ENCODE measurements around the gene HMHB1.

HMHB1 gene

GRCh38 chr5:143812085-143812705, at the start of gene HMHB1:
TSS of gene HMHB1 (plus strand) at chr5:143812161.
- in situ Hi-C loops (cut with MboI; ENCODE audit: low sequenced_read_pairs) = no loop called here

DNA sequence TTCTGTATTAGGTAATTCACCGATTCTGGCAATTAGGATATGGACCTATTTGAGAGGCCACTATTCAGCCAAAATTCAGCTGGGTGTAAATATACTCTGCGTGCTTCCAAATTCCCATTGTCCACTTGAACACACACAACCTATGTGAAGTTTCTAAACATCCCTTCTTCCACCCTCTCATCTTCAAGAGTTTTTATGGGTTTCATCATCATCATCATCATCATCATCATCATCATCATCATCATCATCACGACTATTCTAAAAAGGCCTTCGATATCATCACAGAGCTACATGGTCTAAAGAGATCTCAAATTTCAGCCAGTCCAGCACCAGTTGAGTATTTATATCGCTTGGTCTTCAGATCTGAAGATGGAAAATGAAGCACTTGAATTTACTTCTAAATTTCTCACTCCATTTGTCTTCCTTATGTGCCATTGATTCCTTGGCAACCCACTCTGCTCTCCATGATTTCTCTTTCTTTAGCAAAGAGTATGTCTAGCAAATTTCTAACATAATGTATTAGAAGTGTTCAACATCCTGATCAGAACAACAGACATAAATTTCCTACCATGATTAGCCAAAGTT, 49.2 kb upstream of the HMHB1 start:
- in situ Hi-C loops (cut with MboI; ENCODE audit: low sequenced_read_pairs) = no loop called here

DNA sequence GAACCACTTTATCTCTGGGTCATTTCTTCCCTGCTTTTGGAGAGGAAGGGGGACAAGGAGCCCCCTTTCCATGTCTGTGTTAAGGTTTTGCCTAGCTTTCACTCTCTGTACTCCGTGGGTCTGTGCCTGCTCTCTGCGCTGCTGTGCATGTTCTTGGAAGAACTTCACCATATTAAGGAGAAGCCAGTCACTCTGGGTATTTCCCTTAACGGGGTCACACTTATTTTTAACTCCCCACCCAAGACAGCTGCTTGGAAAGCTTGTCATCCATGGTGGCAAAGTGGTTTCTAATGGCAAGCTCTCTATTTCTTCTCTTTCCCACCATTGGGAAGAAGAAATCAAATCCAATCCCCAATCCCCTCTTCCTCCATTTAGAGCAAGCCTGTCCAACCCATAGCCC, 44.8 kb upstream of the HMHB1 start:
- in situ Hi-C loops (cut with MboI; ENCODE audit: low sequenced_read_pairs) = no loop called here

GRCh38 chr5:143769026-143769786, 42.8 kb upstream of the HMHB1 start:
- in situ Hi-C loops (cut with MboI; ENCODE audit: low sequenced_read_pairs) = no loop called here

DNA sequence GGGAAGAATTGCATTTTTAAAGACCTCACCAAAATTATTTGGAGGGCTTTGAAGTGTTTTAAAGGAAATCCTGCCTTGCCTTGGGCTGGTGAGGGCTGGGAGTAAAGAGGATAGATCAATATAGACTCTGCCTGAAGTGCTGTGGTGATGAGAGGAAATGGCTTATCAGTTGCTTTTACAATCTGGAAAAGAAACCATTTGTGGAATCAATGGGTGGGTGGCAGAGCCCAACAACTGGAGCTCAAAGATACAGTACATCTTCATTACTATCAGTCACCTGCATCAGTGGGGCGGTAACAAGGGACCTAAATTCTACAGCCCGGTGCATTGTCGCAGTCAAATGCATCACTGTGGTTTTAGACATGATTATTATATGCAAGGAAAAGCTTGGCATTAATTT, 41.5 kb upstream of the HMHB1 start:
- in situ Hi-C loops (cut with MboI; ENCODE audit: low sequenced_read_pairs) = no loop called here

- in situ Hi-C loops (cut with MboI; ENCODE audit: low sequenced_read_pairs) = no loop called here
These were observed 40.8 kb upstream of the HMHB1 start for GRCh38 chr5:143771189-143771588.

GRCh38 chr5:143771602-143772001, 40.4 kb upstream of the HMHB1 start:
- in situ Hi-C loops (cut with MboI; ENCODE audit: low sequenced_read_pairs) = no loop called here

GRCh38 chr5:143772621-143773020, 39.3 kb upstream of the HMHB1 start:
- in situ Hi-C loops (cut with MboI; ENCODE audit: low sequenced_read_pairs) = no loop called here

DNA sequence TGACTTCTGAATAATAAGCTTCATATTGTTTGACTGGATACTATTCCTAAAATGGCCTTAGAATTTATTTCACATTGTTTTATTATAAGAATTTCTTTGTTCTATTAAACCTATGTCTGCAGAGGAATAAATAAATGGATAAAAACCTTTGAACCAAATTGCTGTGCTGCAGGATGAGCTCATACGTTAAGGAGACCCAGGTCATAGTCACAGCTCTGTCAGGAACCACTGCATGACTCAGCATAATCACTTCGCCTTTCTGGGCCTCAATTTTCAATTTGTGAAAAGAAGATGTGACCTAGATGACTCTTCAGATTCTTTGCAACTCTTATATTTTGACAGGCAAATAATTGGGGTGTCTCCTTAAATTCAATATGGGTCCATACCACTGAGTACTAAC, 36.7 kb upstream of the HMHB1 start:
- in situ Hi-C loops (cut with MboI; ENCODE audit: low sequenced_read_pairs) = no loop called here

GRCh38 chr5:143776951-143777350, 35.0 kb upstream of the HMHB1 start:
- in situ Hi-C loops (cut with MboI; ENCODE audit: low sequenced_read_pairs) = no loop called here

DNA sequence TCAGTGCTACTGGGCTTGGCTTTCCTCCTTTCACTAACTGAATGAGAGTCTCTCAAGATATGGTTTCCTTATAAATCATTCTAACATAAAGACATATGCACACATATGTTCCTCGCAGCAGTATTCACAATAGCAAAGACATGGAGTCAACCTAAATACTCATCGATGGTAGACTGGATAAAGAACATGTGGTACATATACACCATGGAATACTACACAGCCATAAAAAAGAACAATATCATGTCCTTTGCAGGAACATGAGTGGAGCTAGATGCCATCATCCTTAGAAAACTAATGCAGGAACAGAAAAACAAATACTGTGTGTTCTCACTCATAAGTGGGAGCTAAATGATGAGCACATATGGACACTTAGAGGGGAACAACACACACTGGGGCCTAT, 32.5 kb upstream of the HMHB1 start:
- in situ Hi-C loops (cut with MboI; ENCODE audit: low sequenced_read_pairs) = no loop called here

- in situ Hi-C loops (cut with MboI; ENCODE audit: low sequenced_read_pairs) = no loop called here
These were observed 29.9 kb upstream of the HMHB1 start for GRCh38 chr5:143781993-143782520.

- in situ Hi-C loops (cut with MboI; ENCODE audit: low sequenced_read_pairs) = no loop called here
These were observed 29.2 kb upstream of the HMHB1 start for GRCh38 chr5:143782588-143783386.

- in situ Hi-C loops (cut with MboI; ENCODE audit: low sequenced_read_pairs) = no loop called here
These were observed 23.6 kb upstream of the HMHB1 start for GRCh38 chr5:143788401-143788800.

- in situ Hi-C loops (cut with MboI; ENCODE audit: low sequenced_read_pairs) = no loop called here
These were observed 21.4 kb upstream of the HMHB1 start for GRCh38 chr5:143790457-143791112.

DNA sequence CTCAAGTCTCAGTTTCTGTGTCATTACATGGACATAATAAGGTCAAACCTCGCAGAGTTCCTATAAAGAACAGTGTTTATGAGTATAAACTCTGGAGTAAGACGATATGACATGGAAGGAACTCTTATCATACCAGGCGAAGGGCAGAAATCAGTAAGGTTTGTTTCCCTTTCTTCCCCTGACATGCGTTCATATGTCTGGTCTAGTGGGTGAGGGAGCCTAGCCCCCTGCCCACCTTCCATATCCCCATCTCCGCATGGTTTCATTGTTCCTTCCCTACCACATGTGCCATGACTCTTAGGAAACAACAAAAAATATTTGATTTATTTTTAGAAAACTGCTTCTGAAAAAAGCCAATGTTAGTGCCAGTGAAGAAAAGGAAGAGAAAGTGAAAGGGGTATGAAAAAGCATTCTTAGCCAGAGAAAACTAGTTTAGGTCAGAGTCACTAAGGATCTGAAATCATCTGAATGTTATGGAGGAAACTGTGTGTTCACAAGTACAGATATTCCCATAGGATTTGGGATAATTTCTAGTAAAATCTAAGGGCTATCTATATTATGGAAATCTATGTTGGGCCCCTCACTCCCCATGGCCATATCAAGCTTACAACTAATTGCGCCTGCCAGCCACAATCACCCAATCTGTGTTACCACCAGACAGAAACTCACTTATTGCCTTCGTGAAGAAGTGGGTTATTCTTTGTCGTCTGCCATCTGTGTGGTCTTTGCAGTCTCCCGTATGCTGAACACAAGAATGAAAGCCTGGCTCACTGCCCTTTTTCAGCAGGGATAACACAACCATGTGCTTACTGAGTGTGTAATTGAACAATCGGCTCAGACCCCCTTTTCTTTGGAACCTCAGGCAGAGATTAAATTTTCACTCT, 19.9 kb upstream of the HMHB1 start:
- in situ Hi-C loops (cut with MboI; ENCODE audit: low sequenced_read_pairs) = no loop called here

GRCh38 chr5:143793249-143793648, 18.7 kb upstream of the HMHB1 start:
- in situ Hi-C loops (cut with MboI; ENCODE audit: low sequenced_read_pairs) = no loop called here

GRCh38 chr5:143796125-143796524, 15.8 kb upstream of the HMHB1 start:
- in situ Hi-C loops (cut with MboI; ENCODE audit: low sequenced_read_pairs) = no loop called here

DNA sequence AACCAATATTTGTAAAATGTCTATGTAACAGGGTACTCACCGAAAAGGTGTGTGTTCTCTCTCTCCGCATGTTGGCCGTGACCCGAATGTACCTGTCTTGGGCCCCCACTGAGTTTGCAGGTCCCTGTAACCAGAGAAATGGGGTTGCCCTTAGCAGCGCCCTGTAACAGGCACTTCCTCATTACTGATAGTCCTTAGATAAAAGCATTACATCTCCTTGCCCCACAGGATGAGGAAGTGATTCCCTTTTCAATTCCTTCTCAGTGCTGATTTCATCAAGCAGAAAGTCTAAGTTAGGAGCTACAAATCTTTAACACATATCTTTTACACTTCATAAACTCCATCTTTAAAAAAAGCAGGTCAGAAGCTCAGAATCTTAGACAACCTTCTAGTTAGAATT, 15.2 kb upstream of the HMHB1 start:
- in situ Hi-C loops (cut with MboI; ENCODE audit: low sequenced_read_pairs) = no loop called here

DNA sequence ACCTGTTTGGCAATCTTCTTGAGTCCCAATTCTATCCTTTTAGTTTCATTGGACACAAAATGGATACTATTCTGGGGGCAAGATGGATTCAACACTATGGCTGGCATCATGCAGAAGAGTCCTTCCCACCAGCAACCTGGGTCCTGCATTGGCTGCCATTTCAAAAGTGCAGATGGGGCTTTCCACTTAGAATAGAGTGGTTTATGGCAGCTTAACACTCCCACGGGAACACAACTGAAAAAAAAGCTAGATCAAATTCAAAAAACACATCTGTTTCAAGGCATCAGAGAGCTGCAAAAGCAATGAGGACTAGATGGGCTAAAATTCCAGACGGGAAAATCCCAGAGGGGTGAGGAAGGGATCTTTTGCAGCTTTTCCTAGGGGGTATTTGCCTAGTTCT, 11.2 kb upstream of the HMHB1 start:
- in situ Hi-C loops (cut with MboI; ENCODE audit: low sequenced_read_pairs) = no loop called here

Measured in HL-60/S4 (cell line).